ENCODE results near the gene EXOC4. TPM values are rescaled to one million over a fixed set of nuclear protein-coding genes. Genes with fewer than 3 reads are reported as not detected.

EXOC4 gene
- total and polyA plus RNA-seq, 7 donors: 16.4 to 76.7 (median 50.7) TPM

- H3K9me3 ChIP-seq: no peaks in the 10 kb centered on the region
- H3K4me3 ChIP-seq: no peak overlapping the region
- H3K36me3 ChIP-seq: no peaks in the 10 kb centered on the region
- intact Hi-C loops (cut with DNase I): no loop called here
- no peak for DNase-seq
- H3K27me3 ChIP-seq: no peaks in the 10 kb centered on the region
- no peak overlapping the region for H3K27ac ChIP-seq
- 86 to 88% methylated on average over 1 of the region's 1 CpG for WGBS, 2 donors
- no peaks in the 10 kb centered on the region for H3K4me1 ChIP-seq
- no peak for TF ChIP-seq CTCF (IDR thresholded peaks at IDR 0.05)
- TF ChIP-seq EP300 (IDR thresholded peaks at IDR 0.05): no peak
- TF ChIP-seq POLR2A (IDR thresholded peaks at IDR 0.05): no peak
- no peak for TF ChIP-seq POLR2AphosphoS5 (IDR thresholded peaks at IDR 0.05)
These were observed 470.2 kb downstream of the EXOC4 start for GRCh38 chr7:133723044-133723443.

- no peak overlapping the region for H3K27ac ChIP-seq
- DNase-seq: no peak
- no peaks in the 10 kb centered on the region for H3K9me3 ChIP-seq
- 59 to 91% methylated on average over 2 of the region's 2 CpGs for WGBS, 2 donors
- H3K27me3 ChIP-seq: no peaks in the 10 kb centered on the region
- intact Hi-C loops (cut with DNase I): no loop called here
- no peaks in the 10 kb centered on the region for H3K4me1 ChIP-seq
- H3K4me3 ChIP-seq: no peak overlapping the region
- no peaks in the 10 kb centered on the region for H3K36me3 ChIP-seq
- TF ChIP-seq POLR2AphosphoS5 (IDR thresholded peaks at IDR 0.05) (no peak), EP300 (IDR thresholded peaks at IDR 0.05) (no peak), POLR2A (IDR thresholded peaks at IDR 0.05) (no peak), CTCF (IDR thresholded peaks at IDR 0.05) (no peak)
These were observed 471.3 kb downstream of the EXOC4 start for GRCh38 chr7:133724148-133724547.

GRCh38 chr7:133724694-133725093, 471.8 kb downstream of the EXOC4 start:
- no peak for DNase-seq
- H3K27me3 ChIP-seq: no peaks in the 10 kb centered on the region
- WGBS, 2 donors: 89 to 95% methylated on average over 3 of the region's 3 CpGs
- no peaks in the 10 kb centered on the region for H3K9me3 ChIP-seq
- no peak overlapping the region for H3K27ac ChIP-seq
- H3K4me3 ChIP-seq: no peak overlapping the region
- intact Hi-C loops (cut with DNase I): no loop called here
- TF ChIP-seq CTCF (IDR thresholded peaks at IDR 0.05): no peak
- TF ChIP-seq POLR2A (IDR thresholded peaks at IDR 0.05): no peak
- no peak for TF ChIP-seq EP300 (IDR thresholded peaks at IDR 0.05)
- TF ChIP-seq POLR2AphosphoS5 (IDR thresholded peaks at IDR 0.05): no peak
- no peaks in the 10 kb centered on the region for H3K4me1 ChIP-seq
- no peaks in the 10 kb centered on the region for H3K36me3 ChIP-seq

GRCh38 chr7:133727476-133728214, 474.8 kb downstream of the EXOC4 start:
- Histone ChIP-seq H3K4me1 (no peaks in the 10 kb centered on the region), H3K27me3 (no peaks in the 10 kb centered on the region), H3K9me3 (no peaks in the 10 kb centered on the region), H3K4me3 (no peak overlapping the region), H3K36me3 (no peaks in the 10 kb centered on the region), H3K27ac (no peak overlapping the region)
- DNase-seq: no peak
- intact Hi-C loops (cut with DNase I): no loop called here
- WGBS, 2 donors: 24 to 68% methylated on average over 13 of the region's 13 CpGs
- no peak for TF ChIP-seq CTCF (IDR thresholded peaks at IDR 0.05)
- no peak for TF ChIP-seq POLR2A (IDR thresholded peaks at IDR 0.05)
- TF ChIP-seq POLR2AphosphoS5 (IDR thresholded peaks at IDR 0.05): no peak

GRCh38 chr7:133730360-133730759, 477.5 kb downstream of the EXOC4 start:
- no peak overlapping the region for H3K27ac ChIP-seq
- no peaks in the 10 kb centered on the region for H3K9me3 ChIP-seq
- TF ChIP-seq CTCF (IDR thresholded peaks at IDR 0.05): no peak
- TF ChIP-seq POLR2AphosphoS5 (IDR thresholded peaks at IDR 0.05): no peak
- TF ChIP-seq EP300 (IDR thresholded peaks at IDR 0.05): no peak
- no peak for TF ChIP-seq POLR2A (IDR thresholded peaks at IDR 0.05)
- DNase-seq: no peak
- H3K36me3 ChIP-seq: no peaks in the 10 kb centered on the region
- 82 to 88% methylated on average over 3 of the region's 3 CpGs for WGBS, 2 donors
- no peaks in the 10 kb centered on the region for H3K4me1 ChIP-seq
- no peaks in the 10 kb centered on the region for H3K27me3 ChIP-seq
- intact Hi-C loops (cut with DNase I): no loop called here
- H3K4me3 ChIP-seq: no peak overlapping the region

Data from sigmoid colon (tissue), 7 donors.